Measurements from ENCODE around the gene DDAH2. TPM values are rescaled to one million over a fixed set of nuclear protein-coding genes. Genes with fewer than 3 reads are reported as not detected.

The DDAH2 gene
- total RNA-seq, 2 donors from 2014 or later = 73.3 to 83.7 TPM

- H3K36me3 ChIP-seq = no peaks in the 10 kb centered on the region
- H3K9me3 ChIP-seq = no peaks in the 10 kb centered on the region
- intact Hi-C loops (cut with DNase I) = loop anchor here (2.0 kb wide), 1 partner anchor 26 kb away; the partner anchor contains the start of gene DDAH2
- peak overlapping the region; percentile 70 to 72 for H3K4me3 ChIP-seq
- no peak for DNase-seq (ENCODE audit: low spot score)
- H3K27ac ChIP-seq = peak overlapping the region; percentile 97 to 98
- peaks cover 3% of the 10 kb centered on the region for H3K4me1 ChIP-seq (replicated peaks)
- under 1% methylated on average over 10 of the region's 10 CpGs for WGBS
- no peak for TF ChIP-seq POLR2A (IDR thresholded peaks at IDR 0.05)
- TF ChIP-seq, protein P1, sequence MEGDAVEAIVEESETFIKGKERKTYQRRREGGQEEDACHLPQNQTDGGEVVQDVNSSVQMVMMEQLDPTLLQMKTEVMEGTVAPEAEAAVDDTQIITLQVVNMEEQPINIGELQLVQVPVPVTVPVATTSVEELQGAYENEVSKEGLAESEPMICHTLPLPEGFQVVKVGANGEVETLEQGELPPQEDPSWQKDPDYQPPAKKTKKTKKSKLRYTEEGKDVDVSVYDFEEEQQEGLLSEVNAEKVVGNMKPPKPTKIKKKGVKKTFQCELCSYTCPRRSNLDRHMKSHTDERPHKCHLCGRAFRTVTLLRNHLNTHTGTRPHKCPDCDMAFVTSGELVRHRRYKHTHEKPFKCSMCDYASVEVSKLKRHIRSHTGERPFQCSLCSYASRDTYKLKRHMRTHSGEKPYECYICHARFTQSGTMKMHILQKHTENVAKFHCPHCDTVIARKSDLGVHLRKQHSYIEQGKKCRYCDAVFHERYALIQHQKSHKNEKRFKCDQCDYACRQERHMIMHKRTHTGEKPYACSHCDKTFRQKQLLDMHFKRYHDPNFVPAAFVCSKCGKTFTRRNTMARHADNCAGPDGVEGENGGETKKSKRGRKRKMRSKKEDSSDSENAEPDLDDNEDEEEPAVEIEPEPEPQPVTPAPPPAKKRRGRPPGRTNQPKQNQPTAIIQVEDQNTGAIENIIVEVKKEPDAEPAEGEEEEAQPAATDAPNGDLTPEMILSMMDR (IDR thresholded peaks at IDR 0.05) = no peak
- H3K27me3 ChIP-seq (replicated peaks; ENCODE audit: insufficient read depth) = no peaks in the 10 kb centered on the region
Measured at GRCh38 chr6:31702405-31702818, 26.7 kb downstream of the DDAH2 start.

- 24% methylated on average over 7 of the region's 7 CpGs for WGBS
- Histone ChIP-seq H3K4me1 (replicated peaks) (peaks cover 3% of the 10 kb centered on the region), H3K27me3 (replicated peaks; ENCODE audit: insufficient read depth) (no peaks in the 10 kb centered on the region), H3K9me3 (no peaks in the 10 kb centered on the region), H3K36me3 (no peaks in the 10 kb centered on the region), H3K27ac (peak overlapping the region; percentile 97 to 98), H3K4me3 (peak overlapping the region; percentile 70 to 72)
- no peak for DNase-seq (ENCODE audit: low spot score)
- intact Hi-C loops (cut with DNase I) = loop anchor here (2.0 kb wide), 1 partner anchor 27 kb away; the partner anchor contains the start of gene DDAH2
- TF ChIP-seq, protein P1 (IDR thresholded peaks at IDR 0.05) = no peak
- TF ChIP-seq POLR2AphosphoS5 (IDR thresholded peaks at IDR 0.05) (peak; percentile 5), POLR2A (IDR thresholded peaks at IDR 0.05) (no peak)
Measured at GRCh38 chr6:31701666-31702404, 27.3 kb downstream of the DDAH2 start.

GRCh38 chr6:31700740-31701401 is 28.2 kb downstream of the DDAH2 start:
- TF ChIP-seq POLR2AphosphoS5 (IDR thresholded peaks at IDR 0.05) (no peak), POLR2A (IDR thresholded peaks at IDR 0.05) (no peak)
- TF ChIP-seq, protein P1 (IDR thresholded peaks at IDR 0.05) = no peak
- H3K27ac ChIP-seq = no peak overlapping the region
- no peaks in the 10 kb centered on the region for H3K9me3 ChIP-seq
- H3K27me3 ChIP-seq (replicated peaks; ENCODE audit: insufficient read depth) = no peaks in the 10 kb centered on the region
- H3K4me1 ChIP-seq (replicated peaks) = peaks cover 3% of the 10 kb centered on the region
- H3K36me3 ChIP-seq = no peaks in the 10 kb centered on the region
- DNase-seq (ENCODE audit: low spot score) = no peak
- WGBS = 75% methylated on average over 5 of the region's 5 CpGs
- intact Hi-C loops (cut with DNase I) = no loop called here
- no peak overlapping the region for H3K4me3 ChIP-seq

- no peaks in the 10 kb centered on the region for H3K9me3 ChIP-seq
- H3K36me3 ChIP-seq = no peaks in the 10 kb centered on the region
- no peak overlapping the region for H3K4me3 ChIP-seq
- TF ChIP-seq POLR2A (IDR thresholded peaks at IDR 0.05) (no peak), POLR2AphosphoS5 (IDR thresholded peaks at IDR 0.05) (no peak)
- TF ChIP-seq, protein P1 (IDR thresholded peaks at IDR 0.05) = no peak
- no peak for DNase-seq (ENCODE audit: low spot score)
- no peaks in the 10 kb centered on the region for H3K4me1 ChIP-seq (replicated peaks)
- H3K27me3 ChIP-seq (replicated peaks; ENCODE audit: insufficient read depth) = no peaks in the 10 kb centered on the region
- peak overlapping the region; percentile 8 to 42 for H3K27ac ChIP-seq
- intact Hi-C loops (cut with DNase I) = no loop called here
- WGBS = 22% methylated on average over 3 of the region's 3 CpGs
Measured at GRCh38 chr6:31697555-31697954, 31.5 kb downstream of the DDAH2 start.

Measured in prostate gland (tissue), 2 donors.